ENCODE results near the gene MIGA2. TPM values are rescaled to one million over a fixed set of nuclear protein-coding genes. Genes with fewer than 3 reads are reported as not detected.
A peak's percentile ranks its signal among the peaks of the same experiment; 100 is the strongest.

Gene MIGA2
- total RNA-seq, 1 donor from 2014 or later = 23.8 TPM

DNA sequence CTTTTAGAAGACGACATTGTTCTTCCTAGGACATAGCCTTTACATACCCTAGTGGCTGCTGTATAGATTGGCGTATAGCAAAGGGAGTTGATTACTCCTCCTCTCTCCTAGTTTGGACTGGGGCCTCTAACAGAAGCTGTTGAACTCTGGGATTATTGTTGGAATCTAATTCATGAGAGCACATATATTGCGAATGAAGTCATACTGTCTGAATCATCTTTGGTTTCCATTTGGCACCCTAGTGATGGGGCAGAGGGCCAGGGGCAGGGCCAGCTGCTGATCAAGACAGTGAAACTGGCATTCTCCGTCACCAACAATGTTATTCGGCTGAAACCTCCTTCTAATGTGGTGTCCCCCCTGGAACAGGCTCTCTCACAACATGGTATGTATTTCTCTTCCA, 48.6 kb upstream of the MIGA2 start:
- H3K9me3 Mint-ChIP-seq (ENCODE audit: unreplicated experiment) = no peaks in the 10 kb centered on the region
- H2AFZ ChIP-seq (ENCODE audit: low read depth, low read length) = no peak overlapping the region
- H3K27me3 ChIP-seq (ENCODE audit: insufficient read depth, low read length) = no peaks in the 10 kb centered on the region
- no peaks in the 10 kb centered on the region for H3K9me3 ChIP-seq (ENCODE audit: insufficient read depth, low read depth, low read length)
- H3K27ac ChIP-seq (ENCODE audit: low read depth, low read length) = peak overlapping the region; percentile 73
- no peak for TF ChIP-seq EZH2 (IDR thresholded peaks at IDR 0.05; ENCODE audit: insufficient read depth, low read length)
- peak; percentile 12 for TF ChIP-seq CTCF (IDR thresholded peaks at IDR 0.05; ENCODE audit: insufficient read depth, low read depth, low read length)
- H3K27me3 Mint-ChIP-seq (ENCODE audit: low read depth, unreplicated experiment) = no peaks in the 10 kb centered on the region
- peaks cover 14% of the 10 kb centered on the region for H3K36me3 Mint-ChIP-seq (ENCODE audit: low read depth, unreplicated experiment)
- H3K4me2 ChIP-seq (ENCODE audit: low read length) = peak overlapping the region; percentile 54
- peak overlapping the region; percentile 62 for H3K9ac ChIP-seq (ENCODE audit: low read length)
- H3K4me3 ChIP-seq (ENCODE audit: insufficient read depth, low read depth, low read length) = no peak overlapping the region
- H3K27ac Mint-ChIP-seq (ENCODE audit: unreplicated experiment) = peak overlapping the region; percentile 67
- peaks cover 8% of the 10 kb centered on the region for H3K4me1 Mint-ChIP-seq (ENCODE audit: low read depth, unreplicated experiment)
- H3K4me1 ChIP-seq (ENCODE audit: insufficient read depth, low read length) = peaks cover 13% of the 10 kb centered on the region
- H3K79me2 ChIP-seq (ENCODE audit: insufficient read depth, low read length) = no peaks in the 10 kb centered on the region
- no peak overlapping the region for H3K4me3 Mint-ChIP-seq (ENCODE audit: unreplicated experiment)
- peaks cover 53% of the 10 kb centered on the region for H3K36me3 ChIP-seq (ENCODE audit: insufficient read depth, low read length)
- H4K20me1 ChIP-seq (ENCODE audit: insufficient read depth, low read length) = no peaks in the 10 kb centered on the region
- FAIRE-seq = peak; percentile 82
- peak; percentile 83 for DNase-seq (ENCODE audit: low read depth)

DNA sequence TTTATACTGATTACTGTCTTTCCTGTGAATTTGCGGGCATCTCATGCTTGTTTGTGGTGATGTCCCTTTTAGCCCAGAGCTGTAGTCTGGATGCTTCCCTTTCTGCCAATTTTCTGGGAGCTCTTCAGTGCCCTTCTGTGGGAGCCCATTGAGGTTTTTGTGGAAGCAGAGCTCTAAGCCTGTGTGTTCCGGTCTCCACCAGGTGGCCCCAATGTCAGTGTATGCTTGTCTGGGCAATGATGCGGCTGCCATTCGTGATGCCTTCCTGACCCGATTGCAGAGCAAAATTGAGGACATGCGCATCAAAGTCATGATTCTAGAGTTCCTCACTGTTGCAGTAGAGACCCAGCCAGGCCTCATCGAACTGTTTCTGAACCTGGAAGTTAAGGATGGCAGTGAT, 43.4 kb upstream of the MIGA2 start:
- no peaks in the 10 kb centered on the region for H3K79me2 ChIP-seq (ENCODE audit: insufficient read depth, low read length)
- H2AFZ ChIP-seq (ENCODE audit: low read depth, low read length) = no peak overlapping the region
- no peak for TF ChIP-seq EZH2 (IDR thresholded peaks at IDR 0.05; ENCODE audit: insufficient read depth, low read length)
- TF ChIP-seq CTCF (IDR thresholded peaks at IDR 0.05; ENCODE audit: insufficient read depth, low read depth, low read length) = peak; percentile 18
- DNase-seq (ENCODE audit: low read depth) = no peak
- Mint-ChIP-seq H3K4me3 (ENCODE audit: unreplicated experiment) (no peak overlapping the region), H3K36me3 (ENCODE audit: low read depth, unreplicated experiment) (peaks cover 34% of the 10 kb centered on the region), H3K27ac (ENCODE audit: unreplicated experiment) (no peak overlapping the region), H3K27me3 (ENCODE audit: low read depth, unreplicated experiment) (no peaks in the 10 kb centered on the region), H3K9me3 (ENCODE audit: unreplicated experiment) (no peaks in the 10 kb centered on the region), H3K4me1 (ENCODE audit: low read depth, unreplicated experiment) (peaks cover 2% of the 10 kb centered on the region)
- H3K4me1 ChIP-seq (ENCODE audit: insufficient read depth, low read length) = peaks cover 4% of the 10 kb centered on the region
- no peak overlapping the region for H3K27ac ChIP-seq (ENCODE audit: low read depth, low read length)
- no peak overlapping the region for H3K9ac ChIP-seq (ENCODE audit: low read length)
- peaks cover 3% of the 10 kb centered on the region for H4K20me1 ChIP-seq (ENCODE audit: insufficient read depth, low read length)
- H3K9me3 ChIP-seq (ENCODE audit: insufficient read depth, low read depth, low read length) = no peaks in the 10 kb centered on the region
- peaks cover 60% of the 10 kb centered on the region for H3K36me3 ChIP-seq (ENCODE audit: insufficient read depth, low read length)
- no peak overlapping the region for H3K4me2 ChIP-seq (ENCODE audit: low read length)
- no peak overlapping the region for H3K4me3 ChIP-seq (ENCODE audit: insufficient read depth, low read depth, low read length)
- no peaks in the 10 kb centered on the region for H3K27me3 ChIP-seq (ENCODE audit: insufficient read depth, low read length)
- FAIRE-seq = no peak

GRCh38 chr9:128995791-128996190, 40.6 kb upstream of the MIGA2 start:
- DNase-seq (ENCODE audit: low read depth) = peak; percentile 59
- Histone ChIP-seq H3K36me3 (ENCODE audit: insufficient read depth, low read length) (peaks cover 70% of the 10 kb centered on the region), H3K27ac (ENCODE audit: low read depth, low read length) (no peak overlapping the region), H3K4me2 (ENCODE audit: low read length) (no peak overlapping the region), H3K4me3 (ENCODE audit: insufficient read depth, low read depth, low read length) (no peak overlapping the region), H3K79me2 (ENCODE audit: insufficient read depth, low read length) (no peaks in the 10 kb centered on the region), H3K9me3 (ENCODE audit: insufficient read depth, low read depth, low read length) (no peaks in the 10 kb centered on the region), H3K4me1 (ENCODE audit: insufficient read depth, low read length) (no peaks in the 10 kb centered on the region), H3K27me3 (ENCODE audit: insufficient read depth, low read length) (no peaks in the 10 kb centered on the region), H4K20me1 (ENCODE audit: insufficient read depth, low read length) (peaks cover 3% of the 10 kb centered on the region), H3K9ac (ENCODE audit: low read length) (no peak overlapping the region), H2AFZ (ENCODE audit: low read depth, low read length) (no peak overlapping the region)
- Mint-ChIP-seq H3K27me3 (ENCODE audit: low read depth, unreplicated experiment) (no peaks in the 10 kb centered on the region), H3K9me3 (ENCODE audit: unreplicated experiment) (no peaks in the 10 kb centered on the region), H3K27ac (ENCODE audit: unreplicated experiment) (no peak overlapping the region), H3K4me1 (ENCODE audit: low read depth, unreplicated experiment) (no peaks in the 10 kb centered on the region), H3K36me3 (ENCODE audit: low read depth, unreplicated experiment) (peaks cover 41% of the 10 kb centered on the region), H3K4me3 (ENCODE audit: unreplicated experiment) (no peak overlapping the region)
- no peak for TF ChIP-seq EZH2 (IDR thresholded peaks at IDR 0.05; ENCODE audit: insufficient read depth, low read length)
- FAIRE-seq = no peak

All from astrocyte (in vitro differentiated cells and primary cell).